ENCODE measurements around the gene C1orf116.

C1orf116 gene

GRCh38 chr1:207017615-207018559, 14.7 kb downstream of the C1orf116 start:
- TF ChIP-seq ARNTL (CRISPR knock-in tag; IDR thresholded peaks at IDR 0.05; ENCODE audit: borderline replicate concordance, low read depth) (no peak), ZNF8 (CRISPR knock-in tag; IDR thresholded peaks at IDR 0.05) (no peak), BACH2 (CRISPR knock-in tag; IDR thresholded peaks at IDR 0.05; ENCODE audit: borderline replicate concordance) (no peak), ZNF70 (CRISPR knock-in tag; IDR thresholded peaks at IDR 0.05) (no peak), TOX (CRISPR knock-in tag; IDR thresholded peaks at IDR 0.05; ENCODE audit: borderline replicate concordance) (no peak), OSR1 (CRISPR knock-in tag; IDR thresholded peaks at IDR 0.05) (no peak), POU6F1 (CRISPR knock-in tag; IDR thresholded peaks at IDR 0.05; ENCODE audit: borderline replicate concordance, low read depth) (no peak), PPARA (CRISPR knock-in tag; IDR thresholded peaks at IDR 0.05; ENCODE audit: borderline replicate concordance) (no peak), ZFP3 (CRISPR knock-in tag; IDR thresholded peaks at IDR 0.05) (no peak), ZC3H10 (CRISPR knock-in tag; IDR thresholded peaks at IDR 0.05) (no peak), TCF4 (CRISPR knock-in tag; IDR thresholded peaks at IDR 0.05; ENCODE audit: borderline replicate concordance) (no peak)
- TF ChIP-seq, protein P1, sequence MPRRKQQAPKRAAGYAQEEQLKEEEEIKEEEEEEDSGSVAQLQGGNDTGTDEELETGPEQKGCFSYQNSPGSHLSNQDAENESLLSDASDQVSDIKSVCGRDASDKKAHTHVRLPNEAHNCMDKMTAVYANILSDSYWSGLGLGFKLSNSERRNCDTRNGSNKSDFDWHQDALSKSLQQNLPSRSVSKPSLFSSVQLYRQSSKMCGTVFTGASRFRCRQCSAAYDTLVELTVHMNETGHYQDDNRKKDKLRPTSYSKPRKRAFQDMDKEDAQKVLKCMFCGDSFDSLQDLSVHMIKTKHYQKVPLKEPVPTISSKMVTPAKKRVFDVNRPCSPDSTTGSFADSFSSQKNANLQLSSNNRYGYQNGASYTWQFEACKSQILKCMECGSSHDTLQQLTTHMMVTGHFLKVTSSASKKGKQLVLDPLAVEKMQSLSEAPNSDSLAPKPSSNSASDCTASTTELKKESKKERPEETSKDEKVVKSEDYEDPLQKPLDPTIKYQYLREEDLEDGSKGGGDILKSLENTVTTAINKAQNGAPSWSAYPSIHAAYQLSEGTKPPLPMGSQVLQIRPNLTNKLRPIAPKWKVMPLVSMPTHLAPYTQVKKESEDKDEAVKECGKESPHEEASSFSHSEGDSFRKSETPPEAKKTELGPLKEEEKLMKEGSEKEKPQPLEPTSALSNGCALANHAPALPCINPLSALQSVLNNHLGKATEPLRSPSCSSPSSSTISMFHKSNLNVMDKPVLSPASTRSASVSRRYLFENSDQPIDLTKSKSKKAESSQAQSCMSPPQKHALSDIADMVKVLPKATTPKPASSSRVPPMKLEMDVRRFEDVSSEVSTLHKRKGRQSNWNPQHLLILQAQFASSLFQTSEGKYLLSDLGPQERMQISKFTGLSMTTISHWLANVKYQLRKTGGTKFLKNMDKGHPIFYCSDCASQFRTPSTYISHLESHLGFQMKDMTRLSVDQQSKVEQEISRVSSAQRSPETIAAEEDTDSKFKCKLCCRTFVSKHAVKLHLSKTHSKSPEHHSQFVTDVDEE (CRISPR knock-in tag; IDR thresholded peaks at IDR 0.05) = no peak
- 0 out of 3 replicates have a peak, but pooled peaks have one; percentile 9 for ATAC-seq

DNA sequence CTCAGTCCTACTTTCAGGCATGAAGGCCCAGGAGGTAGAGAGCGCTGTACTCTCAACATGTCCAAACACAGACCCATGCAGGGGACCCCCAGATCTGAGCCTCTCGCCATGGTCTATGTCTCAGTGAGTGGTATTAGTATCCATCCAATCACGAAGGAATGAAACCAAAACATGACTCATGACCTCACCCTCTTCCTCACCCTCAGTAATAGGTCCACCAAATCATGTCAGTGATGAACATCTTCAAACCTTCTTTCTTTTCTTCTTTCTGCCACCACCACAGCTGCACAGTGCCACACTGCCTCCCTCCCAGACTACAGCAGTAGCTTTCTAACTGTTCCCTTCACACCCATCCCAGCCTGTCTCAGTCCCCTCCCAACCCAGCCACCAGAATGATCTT, 16.8 kb downstream of the C1orf116 start:
- TF ChIP-seq CREB5 (CRISPR knock-in tag; IDR thresholded peaks at IDR 0.05; ENCODE audit: low read depth) (no peak), PPARA (CRISPR knock-in tag; IDR thresholded peaks at IDR 0.05; ENCODE audit: borderline replicate concordance) (no peak), OSR1 (CRISPR knock-in tag; IDR thresholded peaks at IDR 0.05) (no peak), ZNF8 (CRISPR knock-in tag; IDR thresholded peaks at IDR 0.05) (no peak), ZC3H10 (CRISPR knock-in tag; IDR thresholded peaks at IDR 0.05) (no peak), CSDC2 (CRISPR knock-in tag; IDR thresholded peaks at IDR 0.05) (no peak), GLIS3 (CRISPR knock-in tag; IDR thresholded peaks at IDR 0.05) (no peak), ZFP3 (CRISPR knock-in tag; IDR thresholded peaks at IDR 0.05) (no peak), SNAI2 (CRISPR knock-in tag; IDR thresholded peaks at IDR 0.05) (no peak), ESRRG (CRISPR knock-in tag; IDR thresholded peaks at IDR 0.05) (no peak)
- TF ChIP-seq, protein P1 (CRISPR knock-in tag; IDR thresholded peaks at IDR 0.05) = no peak
- no peak for ATAC-seq

- no peak for ATAC-seq
- TF ChIP-seq ESRRG (CRISPR knock-in tag; IDR thresholded peaks at IDR 0.05) = no peak
- no peak for TF ChIP-seq ZC3H10 (CRISPR knock-in tag; IDR thresholded peaks at IDR 0.05)
- TF ChIP-seq, protein P2, sequence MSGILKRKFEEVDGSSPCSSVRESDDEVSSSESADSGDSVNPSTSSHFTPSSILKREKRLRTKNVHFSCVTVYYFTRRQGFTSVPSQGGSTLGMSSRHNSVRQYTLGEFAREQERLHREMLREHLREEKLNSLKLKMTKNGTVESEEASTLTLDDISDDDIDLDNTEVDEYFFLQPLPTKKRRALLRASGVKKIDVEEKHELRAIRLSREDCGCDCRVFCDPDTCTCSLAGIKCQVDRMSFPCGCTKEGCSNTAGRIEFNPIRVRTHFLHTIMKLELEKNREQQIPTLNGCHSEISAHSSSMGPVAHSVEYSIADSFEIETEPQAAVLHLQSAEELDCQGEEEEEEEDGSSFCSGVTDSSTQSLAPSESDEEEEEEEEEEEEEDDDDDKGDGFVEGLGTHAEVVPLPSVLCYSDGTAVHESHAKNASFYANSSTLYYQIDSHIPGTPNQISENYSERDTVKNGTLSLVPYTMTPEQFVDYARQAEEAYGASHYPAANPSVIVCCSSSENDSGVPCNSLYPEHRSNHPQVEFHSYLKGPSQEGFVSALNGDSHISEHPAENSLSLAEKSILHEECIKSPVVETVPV (CRISPR knock-in tag; IDR thresholded peaks at IDR 0.05) = no peak
- TF ChIP-seq ZNF70 (CRISPR knock-in tag; IDR thresholded peaks at IDR 0.05) = no peak
- no peak for TF ChIP-seq POU6F1 (CRISPR knock-in tag; IDR thresholded peaks at IDR 0.05; ENCODE audit: borderline replicate concordance, low read depth)
- TF ChIP-seq CREB5 (CRISPR knock-in tag; IDR thresholded peaks at IDR 0.05; ENCODE audit: low read depth) = no peak
- no peak for TF ChIP-seq TOX (CRISPR knock-in tag; IDR thresholded peaks at IDR 0.05; ENCODE audit: borderline replicate concordance)
- no peak for TF ChIP-seq CSDC2 (CRISPR knock-in tag; IDR thresholded peaks at IDR 0.05)
- TF ChIP-seq ZNF565 (CRISPR knock-in tag; conservative IDR thresholded peaks at IDR 0.05; ENCODE audit: low read depth) = no peak
- TF ChIP-seq RARB (CRISPR knock-in tag; IDR thresholded peaks at IDR 0.05) = no peak
- TF ChIP-seq ZFP30 (CRISPR knock-in tag; IDR thresholded peaks at IDR 0.05) = no peak
Measured at GRCh38 chr1:207014728-207015127, 17.8 kb downstream of the C1orf116 start.

Data from SK-N-SH treated with all-trans-retinoic acid at 6 μM for 48 hours (cell line).